ENCODE data around the gene CDCA3. TPM values are rescaled to one million over a fixed set of nuclear protein-coding genes. Genes with fewer than 3 reads are reported as not detected.

The CDCA3 gene
- total RNA-seq, 1 donor from 2014 or later = 1.3 TPM

- no peak for DNase-seq (ENCODE audit: low read depth)
Observed at GRCh38 chr12:6832125-6832524, 19.0 kb downstream of the CDCA3 start.

GRCh38 chr12:6831450-6831995 lies 19.6 kb downstream of the CDCA3 start:
- DNase-seq (ENCODE audit: low read depth) = no peak

- no peak for DNase-seq (ENCODE audit: low read depth)
Observed at GRCh38 chr12:6830999-6831398, 20.1 kb downstream of the CDCA3 start.

- DNase-seq (ENCODE audit: low read depth) = no peak
Observed at GRCh38 chr12:6830286-6830890, 20.7 kb downstream of the CDCA3 start.

- DNase-seq (ENCODE audit: low read depth) = peak; percentile 11
Observed at GRCh38 chr12:6829536-6830220, 21.4 kb downstream of the CDCA3 start.

- DNase-seq (ENCODE audit: low read depth) = no peak
Observed at GRCh38 chr12:6828781-6829535, 22.1 kb downstream of the CDCA3 start.

GRCh38 chr12:6827982-6828780 lies 22.9 kb downstream of the CDCA3 start, which contains the start of gene P3H3:
P3H3 (plus strand) TSS chr12:6828407; CDS start chr12:6828441, 34 bp downstream.
- peak; percentile 19 for DNase-seq (ENCODE audit: low read depth)

GRCh38 chr12:6827437-6827911 lies 23.6 kb downstream of the CDCA3 start:
- DNase-seq (ENCODE audit: low read depth) = peak; percentile 61

GRCh38 chr12:6826734-6827436 lies 24.2 kb downstream of the CDCA3 start:
- no peak for DNase-seq (ENCODE audit: low read depth)

- DNase-seq (ENCODE audit: low read depth) = no peak
Observed at GRCh38 chr12:6826125-6826733, 24.9 kb downstream of the CDCA3 start.

GRCh38 chr12:6825398-6826124 lies 25.5 kb downstream of the CDCA3 start:
- DNase-seq (ENCODE audit: low read depth) = peak; percentile 63

- DNase-seq (ENCODE audit: low read depth) = no peak
Observed at GRCh38 chr12:6824901-6825381, 26.1 kb downstream of the CDCA3 start.

GRCh38 chr12:6824085-6824775 lies 26.9 kb downstream of the CDCA3 start:
- no peak for DNase-seq (ENCODE audit: low read depth)

- DNase-seq (ENCODE audit: low read depth) = peak; percentile 25
Observed at GRCh38 chr12:6823182-6824084, 27.7 kb downstream of the CDCA3 start.

- DNase-seq (ENCODE audit: low read depth) = no peak
Observed at GRCh38 chr12:6822426-6823135, 28.5 kb downstream of the CDCA3 start.

GRCh38 chr12:6821591-6822425 lies 29.3 kb downstream of the CDCA3 start, which contains the start of gene GPR162:
GPR162 (plus strand) TSS chr12:6821821; CDS start chr12:6823899, 2,078 bp downstream.
- no peak for DNase-seq (ENCODE audit: low read depth)
